Stimulated activated naive CD4-positive, alpha-beta T cell (primary cell): Measurements from ENCODE around the gene ACAD8.

ENCODE experiments used
- DNase-seq, 6 experiments: peaks; one replicate each; lab custom pipeline; 2025; lab: John Stamatoyannopoulos, UW

The ACAD8 gene

GRCh38 chr11:134290646-134291045 lies 37.3 kb downstream of the ACAD8 start:
- no peak for DNase-seq

GRCh38 chr11:134291196-134291595 lies 37.8 kb downstream of the ACAD8 start:
- no peak for DNase-seq

GRCh38 chr11:134292661-134293060 lies 39.3 kb downstream of the ACAD8 start:
- no peak for DNase-seq

GRCh38 chr11:134293119-134294113 lies 40.0 kb downstream of the ACAD8 start:
- DNase-seq: no peak

DNA sequence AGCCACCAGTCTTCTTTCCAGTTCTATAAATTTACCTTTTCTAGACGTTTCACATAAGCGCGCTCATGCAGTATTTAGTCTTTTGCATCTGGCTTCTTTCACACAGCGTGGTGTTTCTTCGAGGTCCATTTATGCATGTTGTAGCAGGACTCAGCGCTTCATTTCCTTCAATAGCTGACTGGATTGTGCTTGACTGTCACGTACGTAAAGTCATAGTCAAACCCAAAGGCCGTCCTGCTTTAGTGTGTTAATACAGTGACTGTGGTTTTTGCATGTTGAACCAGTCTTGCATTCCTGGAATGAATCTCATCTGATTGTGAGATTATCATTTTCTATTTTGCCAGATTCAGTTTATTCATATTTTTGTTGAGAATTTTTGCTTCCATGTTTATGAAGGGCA lies 41.3 kb downstream of the ACAD8 start:
- no peak for DNase-seq

DNA sequence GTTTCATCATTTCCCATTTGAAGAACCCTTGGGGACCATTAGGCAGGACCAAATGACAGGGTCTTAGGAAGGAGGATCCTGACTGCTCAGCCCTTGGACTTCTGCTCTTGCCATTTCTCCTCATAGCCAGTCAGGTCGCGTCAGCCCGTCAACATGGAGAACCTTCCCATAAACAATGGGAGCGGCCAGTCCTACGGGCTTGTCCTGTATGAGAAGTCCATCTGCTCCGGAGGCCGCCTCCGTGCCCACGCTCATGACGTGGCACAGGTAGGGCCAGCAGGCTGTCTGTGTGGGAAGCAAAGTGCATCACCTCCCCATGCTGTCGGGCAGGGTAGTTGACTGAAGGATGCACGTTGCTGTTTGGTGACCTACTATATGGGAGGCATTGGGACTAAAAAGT lies 58.9 kb downstream of the ACAD8 start:
- no peak for DNase-seq

DNA sequence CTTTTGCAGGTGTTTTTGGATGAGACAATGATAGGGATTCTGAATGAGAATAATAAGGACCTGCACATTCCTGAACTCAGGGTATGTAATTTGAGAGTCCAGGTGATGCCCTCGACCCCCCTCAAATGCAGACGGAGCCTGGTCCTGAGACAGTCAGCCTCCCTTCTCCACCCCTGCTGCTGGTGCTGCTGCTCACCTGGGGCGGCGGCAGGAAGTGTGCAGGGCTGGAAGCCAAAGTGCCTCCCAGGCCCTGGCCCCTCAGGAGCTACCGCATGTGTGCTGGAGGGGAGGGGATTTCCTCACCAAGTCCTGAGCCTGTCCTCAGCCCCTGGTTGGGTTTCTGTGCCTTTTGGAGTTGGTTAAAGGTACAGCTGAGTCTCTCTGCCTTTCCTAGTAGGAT lies 59.4 kb downstream of the ACAD8 start:
- no peak for DNase-seq

GRCh38 chr11:134313379-134313778 lies 60.0 kb downstream of the ACAD8 start:
- DNase-seq: no peak

GRCh38 chr11:134313821-134314607 lies 60.6 kb downstream of the ACAD8 start:
- DNase-seq: no peak
